Measurements from ENCODE around the gene CLEC16A.

The CLEC16A gene

GRCh38 chr16:11047939-11048800 is 103.8 kb downstream of the CLEC16A start:
- Histone ChIP-seq H3K36me3 (ENCODE audit: control insufficient read depth, low read length) (peaks cover 9% of the 10 kb centered on the region), H3K4me2 (ENCODE audit: low read length) (no peak overlapping the region), H3K27me3 (ENCODE audit: control insufficient read depth, low read length) (no peaks in the 10 kb centered on the region), H4K20me1 (ENCODE audit: control insufficient read depth, insufficient read depth, low read depth, low read length) (no peaks in the 10 kb centered on the region), H3K4me1 (ENCODE audit: control insufficient read depth, low read length) (no peaks in the 10 kb centered on the region), H3K9me3 (ENCODE audit: control insufficient read depth, insufficient read depth, low read length) (no peaks in the 10 kb centered on the region), H3K27ac (ENCODE audit: low read depth, low read length) (no peak overlapping the region), H3K9me2 (replicated peaks; ENCODE audit: control insufficient read depth, low read length) (no peaks in the 10 kb centered on the region), H3F3A (ENCODE audit: control insufficient read depth, insufficient read depth) (no peaks in the 10 kb centered on the region), H3K4me3 (ENCODE audit: low read length) (no peak overlapping the region), H3K79me2 (ENCODE audit: control insufficient read depth, low read length) (no peaks in the 10 kb centered on the region)
- TF ChIP-seq CTCF (IDR thresholded peaks at IDR 0.05; ENCODE audit: low read depth, low read length, poor library complexity, severe bottlenecking) (no peak), EZH2phosphoT487 (IDR thresholded peaks at IDR 0.05; ENCODE audit: borderline replicate concordance, low read length) (no peak)

GRCh38 chr16:11049396-11050059 is 105.2 kb downstream of the CLEC16A start:
- Histone ChIP-seq H3F3A (ENCODE audit: control insufficient read depth, insufficient read depth) (no peaks in the 10 kb centered on the region), H3K4me1 (ENCODE audit: control insufficient read depth, low read length) (no peaks in the 10 kb centered on the region), H3K27ac (ENCODE audit: low read depth, low read length) (no peak overlapping the region), H3K27me3 (ENCODE audit: control insufficient read depth, low read length) (no peaks in the 10 kb centered on the region), H3K4me2 (ENCODE audit: low read length) (no peak overlapping the region), H3K79me2 (ENCODE audit: control insufficient read depth, low read length) (no peaks in the 10 kb centered on the region), H4K20me1 (ENCODE audit: control insufficient read depth, insufficient read depth, low read depth, low read length) (no peaks in the 10 kb centered on the region), H3K4me3 (ENCODE audit: low read length) (no peak overlapping the region), H3K9me3 (ENCODE audit: control insufficient read depth, insufficient read depth, low read length) (no peaks in the 10 kb centered on the region), H3K9me2 (replicated peaks; ENCODE audit: control insufficient read depth, low read length) (no peaks in the 10 kb centered on the region), H3K36me3 (ENCODE audit: control insufficient read depth, low read length) (peaks cover 3% of the 10 kb centered on the region; the same call in 1 of the 2 replicates)
- no peak for TF ChIP-seq EZH2phosphoT487 (IDR thresholded peaks at IDR 0.05; ENCODE audit: borderline replicate concordance, low read length)
- no peak for TF ChIP-seq CTCF (IDR thresholded peaks at IDR 0.05; ENCODE audit: low read depth, low read length, poor library complexity, severe bottlenecking)

GRCh38 chr16:11050536-11050935 is 106.2 kb downstream of the CLEC16A start:
- Histone ChIP-seq H3K4me1 (ENCODE audit: control insufficient read depth, low read length) (no peaks in the 10 kb centered on the region), H3K27me3 (ENCODE audit: control insufficient read depth, low read length) (no peaks in the 10 kb centered on the region), H3K9me3 (ENCODE audit: control insufficient read depth, insufficient read depth, low read length) (no peaks in the 10 kb centered on the region), H3K27ac (ENCODE audit: low read depth, low read length) (no peak overlapping the region), H3F3A (ENCODE audit: control insufficient read depth, insufficient read depth) (no peaks in the 10 kb centered on the region), H4K20me1 (ENCODE audit: control insufficient read depth, insufficient read depth, low read depth, low read length) (no peaks in the 10 kb centered on the region), H3K9me2 (replicated peaks; ENCODE audit: control insufficient read depth, low read length) (no peaks in the 10 kb centered on the region), H3K4me3 (ENCODE audit: low read length) (no peak overlapping the region), H3K36me3 (ENCODE audit: control insufficient read depth, low read length) (peaks cover 3% of the 10 kb centered on the region; the same call in 1 of the 2 replicates), H3K4me2 (ENCODE audit: low read length) (no peak overlapping the region), H3K79me2 (ENCODE audit: control insufficient read depth, low read length) (no peaks in the 10 kb centered on the region)
- TF ChIP-seq EZH2phosphoT487 (IDR thresholded peaks at IDR 0.05; ENCODE audit: borderline replicate concordance, low read length) (no peak), CTCF (IDR thresholded peaks at IDR 0.05; ENCODE audit: low read depth, low read length, poor library complexity, severe bottlenecking) (no peak)
